AG10803 (cell line): ENCODE results near the gene ADNP.
"Not testable (repeated sequence)": the region's sequence is repeated elsewhere in the genome, so short reads cannot be mapped to it uniquely, and the experiment has no call there.

Experiments used
- DNase-seq: peaks from one replicate; pipeline ENCODE4 v3.0.0; 2010; ENCODE audit warnings: low read depth
- H3K4me3 ChIP-seq: 2 replicates; pipeline ENCODE4 v1.5.1; 2011; ENCODE audit warnings: mild to moderate bottlenecking, low read length, control low read depth
- TF ChIP-seq, protein P1 (sequence below): conservative IDR thresholded peaks from 2 replicates; pipeline ENCODE4 v1.5.1; 2011; ENCODE audit warnings: mild to moderate bottlenecking, low read length, control low read depth, inconsistent platforms

Gene ADNP

DNA sequence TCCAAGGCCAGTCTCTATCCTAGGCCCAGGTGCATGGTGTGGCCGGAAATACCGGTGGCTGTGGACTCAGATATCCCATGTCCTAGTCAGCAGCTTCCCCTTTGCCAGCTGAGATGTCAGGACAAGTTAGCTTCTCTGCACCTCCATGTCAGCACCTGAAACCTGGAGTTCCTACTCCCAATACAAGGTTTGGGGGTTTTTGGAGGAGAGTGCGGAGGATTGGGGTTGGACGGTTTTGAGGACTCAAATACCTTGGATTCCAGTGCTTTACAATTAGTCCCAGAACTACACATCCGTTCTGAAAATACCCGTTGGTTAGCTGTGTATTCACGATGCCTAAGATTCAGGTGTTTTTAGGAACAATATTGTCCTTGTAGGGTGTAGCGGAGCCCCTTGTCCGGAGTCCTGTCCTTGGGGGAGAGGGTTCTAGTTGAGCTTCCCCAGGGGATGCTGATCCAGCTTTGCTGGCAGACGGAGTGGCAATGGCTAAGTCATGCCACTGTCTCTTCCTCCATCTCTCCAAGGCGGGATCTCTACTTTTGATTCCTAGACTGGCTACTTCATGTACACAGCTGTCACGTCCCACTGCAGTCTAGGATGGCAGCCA is 45.0 kb downstream of the ADNP start:
- no peak for DNase-seq
- H3K4me3 ChIP-seq: no peak overlapping the region
- TF ChIP-seq, protein P1, sequence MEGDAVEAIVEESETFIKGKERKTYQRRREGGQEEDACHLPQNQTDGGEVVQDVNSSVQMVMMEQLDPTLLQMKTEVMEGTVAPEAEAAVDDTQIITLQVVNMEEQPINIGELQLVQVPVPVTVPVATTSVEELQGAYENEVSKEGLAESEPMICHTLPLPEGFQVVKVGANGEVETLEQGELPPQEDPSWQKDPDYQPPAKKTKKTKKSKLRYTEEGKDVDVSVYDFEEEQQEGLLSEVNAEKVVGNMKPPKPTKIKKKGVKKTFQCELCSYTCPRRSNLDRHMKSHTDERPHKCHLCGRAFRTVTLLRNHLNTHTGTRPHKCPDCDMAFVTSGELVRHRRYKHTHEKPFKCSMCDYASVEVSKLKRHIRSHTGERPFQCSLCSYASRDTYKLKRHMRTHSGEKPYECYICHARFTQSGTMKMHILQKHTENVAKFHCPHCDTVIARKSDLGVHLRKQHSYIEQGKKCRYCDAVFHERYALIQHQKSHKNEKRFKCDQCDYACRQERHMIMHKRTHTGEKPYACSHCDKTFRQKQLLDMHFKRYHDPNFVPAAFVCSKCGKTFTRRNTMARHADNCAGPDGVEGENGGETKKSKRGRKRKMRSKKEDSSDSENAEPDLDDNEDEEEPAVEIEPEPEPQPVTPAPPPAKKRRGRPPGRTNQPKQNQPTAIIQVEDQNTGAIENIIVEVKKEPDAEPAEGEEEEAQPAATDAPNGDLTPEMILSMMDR: no peak

DNA sequence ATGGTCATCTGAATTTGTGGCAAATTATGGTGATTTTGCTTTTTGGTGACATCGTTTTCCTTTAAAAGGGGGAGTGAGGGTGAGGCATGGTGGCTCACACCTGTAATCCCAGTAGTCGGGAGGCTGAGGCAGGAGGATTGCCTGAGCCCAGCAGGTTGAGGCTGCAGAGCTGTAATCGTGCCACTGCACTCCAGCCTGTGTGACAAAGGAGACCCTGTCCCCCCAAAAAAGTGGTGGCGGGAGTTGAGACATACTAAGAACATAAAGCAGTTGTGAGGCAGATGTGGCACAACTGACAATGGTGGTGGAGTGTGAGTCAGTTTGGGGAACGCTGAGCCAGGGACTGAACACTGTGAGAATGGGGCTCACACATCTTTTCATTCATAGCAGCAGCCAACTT is 45.5 kb downstream of the ADNP start:
- no peak overlapping the region for H3K4me3 ChIP-seq
- TF ChIP-seq, protein P1: no peak
- DNase-seq: no peak

DNA sequence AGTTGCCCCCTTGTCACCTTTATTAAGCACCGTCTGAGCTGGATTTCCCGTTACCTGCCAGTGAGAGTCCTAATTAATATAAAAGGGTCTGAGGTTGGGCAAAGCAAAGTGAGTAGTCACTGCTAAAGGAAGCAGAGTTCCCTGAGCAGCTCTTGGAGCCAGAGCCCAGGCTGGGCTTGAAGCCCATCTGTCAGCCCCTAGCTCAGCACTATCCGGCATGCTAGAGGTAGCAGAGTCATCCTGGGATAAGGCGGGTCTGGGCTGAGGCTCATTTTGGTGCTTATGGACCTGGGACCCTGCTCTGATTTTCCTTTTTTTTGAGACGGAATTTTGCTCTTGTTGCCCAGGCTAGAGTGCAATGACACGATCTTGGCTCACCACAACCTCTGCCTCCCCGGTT is 46.2 kb downstream of the ADNP start:
- TF ChIP-seq, protein P1: no peak
- no peak for DNase-seq
- no peak overlapping the region for H3K4me3 ChIP-seq

DNA sequence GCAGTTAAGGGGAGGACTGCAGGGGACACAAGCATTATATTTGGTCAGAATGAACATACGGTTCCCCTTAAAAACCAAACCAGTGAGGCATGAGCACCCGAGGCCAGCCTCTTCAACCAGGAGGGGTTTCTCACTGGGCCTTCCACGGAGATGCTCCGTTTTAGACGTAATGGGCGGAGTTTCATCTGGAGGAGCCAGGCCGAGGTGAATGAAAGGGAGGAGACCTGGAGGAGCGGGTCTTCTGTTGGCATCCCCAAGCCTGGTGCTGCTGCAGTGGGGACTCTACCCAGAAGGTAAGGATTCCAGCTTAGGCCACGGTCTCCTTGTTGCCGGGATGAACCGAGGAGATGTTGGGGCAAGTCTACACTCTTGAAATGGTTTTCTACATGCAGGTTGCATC is 47.4 kb downstream of the ADNP start:
- no peak for DNase-seq
- H3K4me3 ChIP-seq: no peak overlapping the region
- TF ChIP-seq, protein P1: no peak

DNA sequence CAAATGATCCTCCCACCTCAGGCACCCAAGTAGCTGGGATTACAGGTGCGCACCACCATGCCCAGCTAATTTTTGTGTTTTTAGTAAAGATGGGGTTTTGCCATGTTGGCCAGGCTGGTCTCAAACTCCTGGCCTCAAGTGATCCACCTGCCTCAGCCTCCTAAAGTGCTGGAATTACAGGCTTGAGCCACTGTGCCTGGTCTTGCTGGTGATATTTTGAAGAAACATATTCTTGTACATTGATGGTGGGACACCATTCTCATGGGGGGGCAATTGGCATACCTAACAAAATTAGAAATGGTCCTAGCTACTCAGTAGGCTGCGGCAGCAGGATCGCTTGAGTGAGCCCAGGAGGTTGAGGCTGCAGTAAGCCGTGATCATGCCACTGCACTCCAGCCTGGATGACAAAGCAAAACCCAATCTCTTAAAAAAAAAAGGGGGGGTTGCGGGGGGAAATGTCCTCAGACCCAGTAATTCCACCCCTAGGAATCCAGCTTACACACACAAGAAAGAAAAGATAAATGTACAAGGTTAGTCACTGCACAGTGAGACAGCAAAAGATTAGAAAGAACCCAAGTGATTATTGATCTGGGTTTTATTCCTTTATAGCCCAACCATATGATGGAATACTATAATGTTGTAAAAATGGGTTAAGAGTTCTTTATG is 49.3 kb downstream of the ADNP start:
- DNase-seq, H3K4me3 ChIP-seq: not testable (repeated sequence)

DNA sequence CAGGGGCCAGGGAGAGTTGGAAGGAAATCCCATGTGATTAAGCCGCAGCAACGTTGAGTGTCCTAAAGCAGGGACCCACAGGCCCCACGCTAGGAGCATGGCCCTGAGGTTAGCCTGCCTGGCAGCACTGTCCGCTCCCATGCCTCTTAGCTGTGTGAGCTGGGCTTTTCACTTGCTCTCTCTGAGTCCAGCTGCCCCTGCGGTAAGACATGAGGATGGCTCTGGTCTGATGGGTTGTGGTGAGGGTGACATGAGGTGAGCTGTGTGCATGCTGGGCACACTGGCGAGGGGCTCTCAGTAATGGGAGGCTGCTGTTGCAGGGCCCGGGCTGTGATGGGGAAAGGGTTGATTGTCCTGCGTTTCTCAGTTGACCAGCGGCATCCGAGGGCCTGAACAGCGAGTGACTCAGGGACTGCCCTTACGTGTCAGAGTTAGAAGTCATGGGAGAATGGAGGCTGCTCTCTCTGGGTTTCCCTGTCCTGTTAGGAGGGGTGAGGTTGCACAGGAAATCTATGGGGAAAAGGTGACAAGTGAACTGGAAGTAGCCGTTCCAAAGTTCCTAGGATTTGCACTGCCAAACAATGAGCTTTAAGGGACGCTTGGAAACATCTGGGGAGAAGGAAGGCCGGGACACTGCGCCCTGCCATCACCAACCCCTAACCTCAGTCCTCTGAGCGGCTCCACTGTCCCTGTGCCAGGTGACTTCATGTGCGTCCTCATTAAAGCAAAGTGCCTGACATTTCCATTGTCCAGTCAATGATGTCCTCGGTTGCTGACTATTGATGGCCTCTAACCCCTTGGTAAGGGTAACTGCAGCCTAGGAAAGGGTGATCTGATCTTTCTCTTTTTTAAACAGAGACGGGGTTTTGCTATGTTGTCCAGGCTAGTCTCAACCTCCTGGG is 51.3 kb downstream of the ADNP start:
- TF ChIP-seq, protein P1: no peak
- DNase-seq: no peak
- H3K4me3 ChIP-seq: no peak overlapping the region

DNA sequence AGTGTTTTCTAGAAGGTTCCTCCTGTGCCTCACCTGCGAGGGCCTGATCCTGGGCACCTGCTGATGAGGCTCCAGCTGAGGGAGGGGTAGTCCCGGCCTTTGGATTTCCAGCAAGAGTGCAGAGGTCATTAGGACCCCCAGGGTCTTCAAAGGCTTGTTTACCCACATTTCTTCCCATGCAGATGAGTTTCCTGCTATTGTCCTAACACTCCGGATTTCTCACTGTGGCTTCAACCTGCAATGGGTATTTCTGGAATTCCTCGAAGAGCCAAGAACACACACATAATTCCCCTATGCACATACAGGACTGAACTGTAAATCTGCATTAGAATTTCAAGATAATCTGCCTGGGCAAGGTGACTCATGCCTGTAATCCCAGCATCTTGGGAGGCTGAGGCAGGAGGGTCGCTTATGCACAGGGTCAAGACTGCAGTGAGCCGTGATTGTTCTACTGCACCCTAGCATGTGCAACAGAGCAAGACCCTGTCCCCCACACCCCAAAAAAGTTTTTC is 53.9 kb downstream of the ADNP start:
- TF ChIP-seq, protein P1: no peak
- no peak for DNase-seq
- H3K4me3 ChIP-seq: no peak overlapping the region
